HepG2 (cell line): ENCODE data around the gene ZNF618. TPM values are rescaled to one million over a fixed set of nuclear protein-coding genes. Genes with fewer than 3 reads are reported as not detected.
A peak's percentile ranks its signal among the peaks of the same experiment; 100 is the strongest.

Experiments used
- CENPX ChIP-seq: sonication (generic); formaldehyde crosslinking; IDR thresholded peaks from 2 replicates; pipeline ENCODE4 v1.9.0; 2021; ENCODE audit warnings: mild to moderate bottlenecking, missing genetic modification reagents, moderate library complexity
- E2F5 ChIP-seq: sonication (generic); formaldehyde crosslinking; conservative IDR thresholded peaks from 2 replicates; pipeline ENCODE4 v1.4.0; 2020; ENCODE audit warnings: missing genetic modification reagents
- ELF4 ChIP-seq: sonication (generic); formaldehyde crosslinking; IDR thresholded peaks from 2 replicates; pipeline ENCODE4 v1.5.0; 2020; ENCODE audit warnings: missing genetic modification reagents, mild to moderate bottlenecking, moderate library complexity, borderline replicate concordance
- HBP1 ChIP-seq: IDR thresholded peaks from 2 replicates; pipeline ENCODE4 v1.6.1; 2016; ENCODE audit warnings: low read depth, control low read depth
- KAT2B ChIP-seq: fragments of 150-350 bp; IDR thresholded peaks from 2 replicates; pipeline ENCODE4 v1.6.1; 2014; ENCODE audit warnings: low read depth, low read length, borderline replicate concordance
- KDM1A ChIP-seq: IDR thresholded peaks from 2 replicates; pipeline ENCODE4 v1.6.1; 2016; ENCODE audit warnings: missing compliant biosample characterization
- MED8 ChIP-seq: sonication (generic); formaldehyde crosslinking; IDR thresholded peaks from 2 replicates; pipeline ENCODE4 v1.8.1; 2023; ENCODE audit warnings: mild to moderate bottlenecking, missing genetic modification reagents; ENCODE audit not compliant: insufficient replicate concordance
- MEIS1 ChIP-seq: sonication (generic); formaldehyde crosslinking; IDR thresholded peaks from 2 replicates; pipeline ENCODE4 v1.9.0; 2021; ENCODE audit warnings: mild to moderate bottlenecking, missing genetic modification reagents, moderate library complexity, borderline replicate concordance
- MYC ChIP-seq: sonication (generic); formaldehyde crosslinking; IDR thresholded peaks from 2 replicates; pipeline ENCODE4 v1.9.0; 2021; ENCODE audit warnings: missing genetic modification reagents, borderline replicate concordance
- NFIC ChIP-seq: IDR thresholded peaks from 2 replicates; pipeline ENCODE4 v1.6.1; 2012; ENCODE audit warnings: mild to moderate bottlenecking, low read length, inconsistent platforms
- PAXIP1 ChIP-seq: sonication (generic); formaldehyde crosslinking; conservative IDR thresholded peaks from 2 replicates; pipeline ENCODE4 v1.4.0; 2020; ENCODE audit warnings: mild to moderate bottlenecking, missing genetic modification reagents, moderate library complexity
- RCOR2 ChIP-seq: IDR thresholded peaks from 2 replicates; pipeline ENCODE4 v1.6.1; 2016; ENCODE audit warnings: missing biosample characterization, missing genetic modification reagents
- SMAD3 ChIP-seq: sonication (generic); formaldehyde crosslinking; IDR thresholded peaks from 2 replicates; pipeline ENCODE4 v1.4.0; 2020; ENCODE audit warnings: missing genetic modification reagents
- SRY ChIP-seq: sonication (generic); formaldehyde crosslinking; IDR thresholded peaks from 2 replicates; pipeline ENCODE4 v1.8.0; 2022; ENCODE audit warnings: mild to moderate bottlenecking, missing genetic modification reagents
- THAP8 ChIP-seq: sonication (generic); formaldehyde crosslinking; IDR thresholded peaks from 2 replicates; pipeline ENCODE4 v1.5.1; 2020; ENCODE audit warnings: missing genetic modification reagents, mild to moderate bottlenecking, borderline replicate concordance
- XBP1 ChIP-seq: sonication (generic); formaldehyde crosslinking; IDR thresholded peaks from 2 replicates; pipeline ENCODE4 v1.5.0; 2020; ENCODE audit warnings: missing genetic modification reagents
- ZBTB38 ChIP-seq: sonication (generic); formaldehyde crosslinking; IDR thresholded peaks from 2 replicates; pipeline ENCODE4 v1.5.1; 2020; ENCODE audit warnings: mild to moderate bottlenecking, missing genetic modification reagents
- ZNF256 ChIP-seq: sonication (generic); formaldehyde crosslinking; conservative IDR thresholded peaks from 2 replicates; pipeline ENCODE4 v1.4.0; 2020; ENCODE audit warnings: missing genetic modification reagents
- ZNF282 ChIP-seq: fragments of 450-650 bp; IDR thresholded peaks from 2 replicates; pipeline ENCODE4 v1.6.1; 2018; ENCODE audit not compliant: partially characterized antibody
- ZNF30 ChIP-seq: sonication (generic); formaldehyde crosslinking; IDR thresholded peaks from 2 replicates; pipeline ENCODE4 v1.5.0; 2020; ENCODE audit warnings: mild to moderate bottlenecking, missing genetic modification reagents
- ZNF383 ChIP-seq: sonication (generic); formaldehyde crosslinking; IDR thresholded peaks from 2 replicates; pipeline ENCODE4 v1.4.0; 2020; ENCODE audit warnings: missing genetic modification reagents, mild to moderate bottlenecking, borderline replicate concordance
- ZNF619 ChIP-seq: sonication (generic); formaldehyde crosslinking; IDR thresholded peaks from 2 replicates; pipeline ENCODE4 v1.4.0; 2020; ENCODE audit warnings: mild to moderate bottlenecking, missing genetic modification reagents
- ZNF75D ChIP-seq: sonication (generic); formaldehyde crosslinking; IDR thresholded peaks from 2 replicates; pipeline ENCODE4 v1.8.1; 2023; ENCODE audit warnings: missing genetic modification reagents, mild to moderate bottlenecking, borderline replicate concordance
- ZNF841 ChIP-seq: sonication (generic); formaldehyde crosslinking; IDR thresholded peaks from 2 replicates; pipeline ENCODE4 v1.8.1; 2023; ENCODE audit warnings: missing genetic modification reagents, borderline replicate concordance
- polyA plus RNA-seq, 8 experiments: library from polyadenylated mRNA; depleted of rRNA in 3 of 8; stranded (reverse) in 7 of 8; unstranded in 1 of 8; fragments of >200 nt; fragmentation: Illumina TruSeq in 4 of 8; extraction: Trizol in 4 of 8; gene quantifications; 2 replicates each; pipeline versions ENCODE4 v1.2.1 to v1.2.3, GENCODE V29; 2011 to 2016; ENCODE audit warnings: low read depth in 4 of 8, missing spikeins in 1 of 8, mixed read lengths in 1 of 8; ENCODE audit not compliant: insufficient read depth in 1 of 8
- total RNA-seq, 5 experiments: library from RNA; depleted of rRNA; stranded (reverse); fragments of >200 nt; fragmentation: Illumina TruSeq; extraction: Trizol; gene quantifications; 2 replicates each; pipeline ENCODE4 v1.2.3, GENCODE V29; 2016; ENCODE audit warnings: low read depth in 1 of 5

The ZNF618 gene
- total and polyA plus RNA-seq, 2 of the 13 experiments (the other 11 are each of a cell fraction or from before 2014, with no cell fraction given): 0.07 TPM

GRCh38 chr9:114078021-114078780, 202.1 kb downstream of the ZNF618 start, which contains the start of gene AMBP (continued):
- TF ChIP-seq PAXIP1 (peak; percentile 99), XBP1 (CRISPR knock-in tag) (no peak; the same call in 1 of the 2 replicates), ZNF75D (CRISPR knock-in tag) (no peak), MEIS1 (CRISPR knock-in tag) (peak; percentile 67; the same call in 1 of the 2 replicates), HBP1 (CRISPR knock-in tag) (peak; percentile 90; the same call in 1 of the 2 replicates), ZNF256 (CRISPR knock-in tag) (0 out of 2 replicates have a peak, but pooled peaks have one; percentile 40), ELF4 (peak; percentile 41; the same call in 1 of the 2 replicates), E2F5 (CRISPR knock-in tag) (no peak), ZBTB38 (CRISPR knock-in tag) (peak; percentile 94; the same call in 1 of the 2 replicates), ZNF383 (CRISPR knock-in tag) (0 out of 2 replicates have a peak, but pooled peaks have one; percentile 68), ZNF841 (no peak), CENPX (CRISPR knock-in tag) (no peak), SRY (peak; percentile 74; the same call in 1 of the 2 replicates), NFIC (no peak), MYC (CRISPR knock-in tag) (peak; percentile 91), ZNF619 (peak; percentile 86; the same call in 1 of the 2 replicates), SMAD3 (CRISPR knock-in tag) (peak; percentile 98), RCOR2 (CRISPR knock-in tag) (peak; percentile 87; the same call in 1 of the 2 replicates), MED8 (CRISPR knock-in tag) (peak; percentile 99), KDM1A (CRISPR knock-in tag) (peak; percentile 96; the same call in 1 of the 2 replicates), THAP8 (peak; percentile 27; the same call in 1 of the 2 replicates), ZNF30 (CRISPR knock-in tag) (no peak), KAT2B (peak; percentile 72; the same call in 1 of the 2 replicates), ZNF282 (no peak)
